HK-2 (cell line): ENCODE measurements around the gene ARID1B.
"Not testable (repeated sequence)": the region's sequence is repeated elsewhere in the genome, so short reads cannot be mapped to it uniquely, and the experiment has no call there.

Experiments used
- DNase-seq: peaks from one replicate; pipeline ENCODE4 v3.0.0-alpha.2; 2018; ENCODE audit not compliant: unreplicated experiment

The ARID1B gene

GRCh38 chr6:157020398-157020797 is 243.2 kb downstream of the ARID1B start:
- DNase-seq: no peak

- peak; percentile 72 for DNase-seq
Observed at GRCh38 chr6:157020881-157021343, 243.7 kb downstream of the ARID1B start.

DNA sequence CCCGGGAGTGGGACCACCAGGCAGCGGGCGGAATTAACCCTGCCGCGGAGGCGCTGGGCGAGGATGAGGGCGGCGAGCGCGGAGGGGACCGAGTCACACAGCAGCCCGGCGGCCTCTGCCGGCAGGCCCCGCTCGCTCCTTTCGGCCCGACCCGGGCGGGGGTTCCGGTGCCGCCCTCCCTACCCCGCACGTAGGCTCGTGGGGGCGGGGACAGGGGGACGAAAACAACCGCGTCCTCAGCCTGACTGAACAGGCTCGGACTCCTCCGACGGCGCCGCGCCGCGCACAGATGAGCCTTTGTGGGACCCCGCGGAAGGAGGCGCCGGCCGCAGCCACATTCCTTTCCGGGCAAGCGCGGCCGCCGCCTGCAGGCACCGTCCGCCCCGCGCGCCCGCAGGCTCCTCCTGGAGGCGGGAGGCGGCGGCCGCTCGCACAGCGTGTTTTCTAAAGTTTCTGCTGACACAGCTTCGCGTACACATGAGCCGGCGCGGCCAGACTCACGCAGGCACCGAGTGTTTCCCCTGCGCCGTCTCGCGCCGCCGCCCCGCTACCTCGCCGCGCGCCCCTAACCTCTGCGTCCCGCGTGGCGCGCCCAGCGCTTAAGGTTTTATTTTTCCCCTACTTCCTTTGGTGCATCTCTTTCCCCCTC is 244.3 kb downstream of the ARID1B start:
- peak; percentile 89 for DNase-seq

DNA sequence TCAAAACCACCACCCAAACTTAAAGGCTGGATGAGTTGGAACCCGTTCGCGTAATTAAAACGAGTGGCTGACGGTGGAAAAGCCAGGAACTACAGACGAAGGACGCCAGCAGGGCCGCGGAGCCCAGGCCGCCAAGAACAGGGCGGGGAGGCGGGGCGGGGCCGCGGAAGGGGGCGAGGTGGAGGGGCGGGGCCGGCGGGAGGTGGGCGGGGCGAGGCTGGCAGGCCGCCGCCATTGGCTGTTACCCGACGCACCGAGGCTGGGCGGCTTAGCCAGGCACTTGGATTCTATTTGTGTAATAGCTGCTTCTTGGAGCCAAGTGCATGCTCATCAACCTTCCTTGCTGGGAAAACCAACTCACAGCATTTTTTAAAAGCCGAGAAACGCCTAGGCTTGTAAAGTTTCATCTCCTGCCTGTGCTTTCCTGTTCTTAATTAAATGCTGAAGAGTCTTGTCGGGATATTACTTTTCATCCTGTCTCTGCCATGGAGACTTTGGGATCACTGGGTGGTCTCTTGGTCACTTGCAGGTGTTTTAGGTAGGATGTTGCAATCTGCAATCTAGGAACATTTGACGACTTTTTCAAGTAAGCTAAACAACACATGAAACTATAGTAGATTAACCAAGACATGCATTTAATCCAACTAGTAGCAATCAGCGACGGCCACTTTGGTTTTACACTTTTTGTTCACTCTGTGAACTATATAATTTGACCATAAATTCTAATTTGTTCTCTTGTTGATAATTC is 245.0 kb downstream of the ARID1B start:
- peak; percentile 90 for DNase-seq

GRCh38 chr6:157023958-157024357 is 246.8 kb downstream of the ARID1B start:
- DNase-seq: no peak

DNA sequence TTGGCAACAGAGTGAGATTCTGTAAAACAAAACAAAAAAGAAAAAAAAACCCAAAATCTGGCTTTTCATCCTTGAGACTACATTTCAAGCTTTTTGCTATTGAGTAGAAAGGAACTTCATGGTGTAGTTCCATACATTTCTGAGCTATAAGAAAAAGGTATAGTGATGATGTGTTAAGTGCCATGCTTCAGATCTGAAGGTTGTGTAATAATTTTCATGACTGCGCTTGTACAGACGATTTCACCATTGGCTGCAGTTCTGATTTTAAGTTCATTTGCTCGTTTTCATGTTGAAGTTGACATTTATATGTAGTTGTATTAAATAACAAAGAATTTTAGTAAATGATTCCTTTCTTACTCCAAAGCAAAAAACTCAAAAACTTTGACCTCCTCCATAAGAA is 247.6 kb downstream of the ARID1B start:
- no peak for DNase-seq

GRCh38 chr6:157025437-157025836 is 248.3 kb downstream of the ARID1B start:
- no peak for DNase-seq

DNA sequence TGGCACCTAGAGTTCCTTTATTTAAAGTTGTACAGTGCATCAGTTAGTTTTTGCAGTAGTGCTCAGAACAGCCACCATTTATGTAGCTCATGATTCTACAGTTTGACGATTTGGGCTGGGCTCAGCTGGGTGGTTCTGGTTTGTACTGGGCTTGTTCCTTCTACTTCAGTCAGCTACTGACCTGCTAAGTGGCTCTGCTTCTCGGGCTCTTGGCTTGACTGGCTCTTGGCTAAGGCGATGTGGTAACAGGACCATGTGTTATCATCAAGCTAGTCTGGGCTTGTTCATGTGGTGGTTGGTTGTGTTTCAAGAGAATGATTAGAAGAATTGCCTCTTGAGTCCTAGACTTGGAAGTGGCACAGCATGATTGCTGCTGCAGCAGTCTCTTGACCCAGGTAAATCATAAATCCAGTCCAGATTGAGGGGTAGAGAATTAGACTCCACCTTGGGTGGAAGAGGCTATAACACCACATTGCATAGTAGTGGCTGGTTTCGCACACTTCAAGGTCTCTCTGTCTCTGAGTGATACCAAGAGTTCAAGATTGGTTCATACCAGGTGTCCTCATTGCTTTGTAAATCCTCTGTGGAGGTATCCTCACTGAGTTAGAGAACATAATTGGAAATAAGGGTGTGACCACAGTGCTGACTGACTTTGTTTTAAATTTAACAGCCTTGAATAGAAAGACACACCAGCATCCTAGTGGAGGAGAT is 253.0 kb downstream of the ARID1B start:
- DNase-seq: no peak

DNA sequence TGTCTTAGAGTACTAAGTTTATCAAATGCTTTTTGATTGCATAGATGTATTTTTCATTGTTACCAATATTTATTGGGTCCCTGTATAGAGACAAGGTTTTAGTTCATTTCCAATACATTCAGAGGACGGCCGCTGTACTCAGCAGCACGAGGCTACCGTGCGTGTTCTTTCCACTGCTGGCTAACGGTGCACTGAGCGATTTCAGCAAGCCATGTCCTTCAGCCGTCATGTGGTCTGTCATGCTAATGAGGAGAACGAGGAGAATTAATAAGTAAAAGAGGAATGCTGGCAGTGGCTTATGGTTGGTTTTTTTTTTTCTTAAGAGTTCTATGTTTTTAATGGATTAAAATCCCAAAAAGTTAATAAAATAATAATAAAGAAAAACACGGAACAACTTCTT is 253.6 kb downstream of the ARID1B start:
- DNase-seq: no peak

DNA sequence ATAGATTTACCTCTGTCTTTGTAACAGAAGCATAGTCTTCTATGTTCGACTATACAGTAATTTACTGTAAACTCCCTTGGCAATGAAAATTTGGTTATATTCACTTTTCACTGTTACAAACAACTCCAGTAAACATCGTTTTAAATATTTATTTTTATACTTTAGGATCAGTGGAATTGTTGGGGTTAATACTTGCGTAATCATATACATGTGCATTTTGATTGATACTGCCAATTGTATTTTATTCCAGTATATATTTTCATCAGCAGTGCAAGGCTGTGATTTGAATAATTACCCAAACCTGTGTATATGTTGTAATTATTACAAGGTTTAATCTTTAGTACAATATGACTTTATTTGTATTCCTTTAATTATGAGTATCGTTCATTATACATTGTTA is 255.7 kb downstream of the ARID1B start:
- DNase-seq: no peak

DNA sequence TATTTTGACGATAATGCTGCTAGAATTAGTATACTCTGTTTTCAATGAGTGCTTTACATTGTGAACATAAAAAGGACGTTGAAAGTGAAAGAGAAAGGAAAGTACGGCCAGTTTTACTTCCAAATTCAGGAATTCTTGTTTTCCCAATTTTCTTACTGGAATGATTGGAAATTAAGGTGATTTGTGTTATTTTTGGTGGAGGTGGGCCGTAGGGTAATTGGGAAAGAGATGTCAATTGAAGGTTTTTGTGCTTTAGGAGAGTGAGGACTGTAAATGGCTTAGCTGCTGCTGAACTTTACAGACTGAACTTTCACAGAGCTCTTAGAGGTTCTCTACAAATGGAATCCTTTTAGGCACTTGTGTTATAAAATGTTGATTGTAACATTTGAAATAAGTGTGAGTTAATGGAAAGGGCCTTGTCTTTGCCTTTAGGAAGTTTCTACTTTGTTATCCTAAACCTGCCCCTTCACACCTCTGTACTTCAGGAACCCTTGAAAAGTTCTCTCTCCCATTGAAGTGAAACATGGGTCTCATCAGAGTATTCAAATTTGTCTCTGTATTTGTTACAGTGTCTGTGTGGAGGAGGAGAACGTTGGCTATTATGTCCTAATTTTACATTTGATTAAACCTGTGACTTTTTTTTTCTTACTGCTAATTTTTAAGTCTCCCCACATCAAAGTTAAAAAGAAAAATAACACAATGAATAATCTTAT is 256.4 kb downstream of the ARID1B start:
- DNase-seq: no peak

GRCh38 chr6:157034436-157035230 is 257.5 kb downstream of the ARID1B start:
- no peak for DNase-seq

- DNase-seq: no peak
Observed at GRCh38 chr6:157035546-157035945, 258.4 kb downstream of the ARID1B start.

DNA sequence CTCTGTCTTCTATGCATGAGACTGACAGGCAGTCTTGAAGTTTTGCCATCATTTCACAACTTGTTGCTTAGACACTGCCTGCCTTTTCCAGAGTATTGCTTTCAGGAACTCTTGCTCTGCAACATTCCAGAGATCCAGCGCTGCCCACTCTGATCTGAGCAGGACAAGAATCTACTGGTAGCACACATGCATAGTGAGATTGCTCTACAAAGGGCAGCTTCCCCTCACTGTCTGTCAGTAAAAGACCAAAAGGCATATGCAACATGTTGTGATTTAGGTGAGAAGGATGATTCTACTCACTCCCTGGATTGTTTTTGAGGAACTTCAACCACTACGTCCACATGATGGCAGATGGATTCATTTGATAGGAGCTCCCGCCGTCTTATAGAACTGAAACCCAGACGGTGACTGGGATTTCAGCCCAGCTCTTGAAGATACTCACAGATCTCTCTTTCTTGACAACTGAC is 259.1 kb downstream of the ARID1B start:
- DNase-seq: no peak

DNA sequence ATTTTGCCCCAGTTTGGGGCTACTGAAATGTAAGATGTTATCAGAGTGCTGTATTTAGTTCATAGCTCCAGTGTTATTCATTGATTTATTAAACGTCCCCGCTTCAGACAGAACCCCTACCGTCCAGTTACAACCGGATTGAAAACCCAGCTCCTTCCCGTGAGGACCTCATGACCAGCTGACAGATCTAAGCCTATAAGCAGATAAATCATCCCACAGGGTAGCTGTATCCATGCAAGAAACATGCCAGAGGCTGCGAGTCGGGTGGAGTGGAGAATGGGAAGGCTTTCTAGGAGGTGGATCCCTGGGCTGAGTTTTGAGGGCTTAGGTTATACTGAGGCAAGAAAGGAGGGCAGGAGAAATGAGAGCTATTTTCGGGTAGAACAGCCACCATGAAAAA is 260.0 kb downstream of the ARID1B start:
- DNase-seq: no peak

DNA sequence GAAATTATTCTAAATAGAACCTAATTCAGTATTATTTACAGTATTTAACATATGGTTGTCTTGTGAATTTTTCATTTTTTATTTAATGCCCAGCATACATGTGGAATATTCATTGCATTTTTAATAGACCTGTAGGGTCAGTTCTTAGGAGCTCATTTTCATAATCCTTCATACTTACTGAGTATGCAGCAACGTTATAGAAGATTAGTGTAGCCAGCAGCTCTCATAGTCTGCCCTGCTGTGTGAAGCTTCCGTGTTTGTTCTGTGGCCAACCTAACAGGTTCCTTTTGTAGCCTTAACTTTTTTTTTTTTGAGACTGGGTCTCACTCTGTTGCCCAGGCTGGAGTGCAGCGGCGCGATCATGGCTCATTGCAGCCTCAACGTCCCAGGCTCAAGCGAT is 261.4 kb downstream of the ARID1B start:
- DNase-seq: no peak

DNA sequence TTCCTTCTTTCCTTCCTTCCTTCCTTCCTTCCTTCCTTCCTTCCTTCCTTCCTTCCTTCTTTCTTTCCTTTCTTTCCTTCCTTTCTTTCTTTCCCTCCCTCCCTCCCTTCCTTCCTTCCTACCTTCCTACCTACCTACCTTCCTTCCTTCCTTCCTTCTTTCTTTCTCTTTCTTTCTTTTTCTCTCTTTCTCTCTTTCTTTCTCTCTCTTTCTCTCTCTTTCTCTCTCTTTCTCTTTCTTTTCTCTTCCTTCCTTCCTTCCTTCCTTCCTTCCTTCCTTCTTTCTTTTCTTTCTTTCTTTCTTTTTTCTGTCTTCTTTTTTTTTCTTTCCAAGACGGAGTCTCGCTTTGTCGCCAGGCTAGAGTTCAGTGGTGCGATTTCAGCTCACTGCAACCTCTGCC is 262.5 kb downstream of the ARID1B start:
- not testable (repeated sequence) for DNase-seq

DNA sequence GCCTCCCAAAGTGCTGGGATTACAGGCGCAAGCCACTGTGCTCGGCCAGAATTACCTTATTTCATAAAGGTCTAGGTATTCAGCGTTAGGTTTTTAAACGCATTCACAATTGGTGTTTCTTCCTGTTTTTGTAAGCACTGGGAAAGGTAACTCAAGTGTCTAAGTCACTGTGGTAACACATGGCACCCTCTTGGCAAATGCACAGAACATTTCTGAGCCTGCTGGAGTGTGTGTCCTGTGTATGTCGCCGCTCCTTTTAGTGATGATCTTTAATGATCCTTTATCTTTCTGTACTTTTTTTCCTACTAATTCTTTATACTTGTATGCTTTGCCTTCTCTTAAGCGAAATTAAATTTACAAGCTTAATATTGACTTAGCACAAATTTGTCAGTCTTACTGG is 263.0 kb downstream of the ARID1B start:
- no peak for DNase-seq

DNA sequence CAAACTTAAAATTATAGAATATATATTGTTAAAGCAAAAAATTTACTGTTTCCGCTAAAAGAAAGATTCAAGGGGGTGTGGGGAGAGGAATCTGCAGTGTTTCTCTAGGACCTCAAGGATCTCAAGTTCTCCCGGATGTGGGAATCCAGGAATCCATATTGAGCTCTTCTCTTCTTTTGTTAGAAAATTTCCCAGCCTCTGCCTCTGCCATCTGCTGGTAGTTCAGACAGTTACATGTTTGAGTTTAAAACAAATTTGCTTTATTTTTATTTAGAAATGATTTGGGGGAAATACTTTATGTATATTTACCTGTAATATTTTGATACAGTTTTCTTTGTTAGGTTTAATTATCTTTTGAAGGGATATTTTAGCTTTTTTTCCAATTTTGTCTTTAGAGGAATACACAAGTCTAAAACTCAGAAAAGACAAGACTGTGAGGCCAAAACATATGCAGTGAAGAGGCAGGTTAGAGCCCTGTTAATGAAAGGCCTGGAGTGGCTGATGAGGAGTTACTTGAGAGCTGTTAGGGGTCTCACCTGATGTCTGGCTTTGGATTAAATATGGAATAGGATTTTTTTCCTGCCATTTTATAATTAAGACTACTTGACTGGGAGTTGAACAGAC is 268.8 kb downstream of the ARID1B start:
- no peak for DNase-seq

- no peak for DNase-seq
Observed at GRCh38 chr6:157046776-157047175, 269.6 kb downstream of the ARID1B start.

GRCh38 chr6:157047328-157047727 is 270.1 kb downstream of the ARID1B start:
- no peak for DNase-seq
